Neural crest cell (in vitro differentiated cells): ENCODE data around the gene CENPP. TPM values are rescaled to one million over a fixed set of nuclear protein-coding genes. Genes with fewer than 3 reads are reported as not detected.

Experiments
- DNase-seq: peaks from one replicate; pipeline ENCODE4 v3.0.0; 2021; ENCODE audit warnings: low read depth, mixed read lengths, low spot score
- H3K27ac Mint-ChIP-seq: one replicate; pipeline ENCODE4 v1.8.0; 2021; ENCODE audit warnings: mild to moderate bottlenecking, mixed read lengths; ENCODE audit not compliant: unreplicated experiment
- H3K27me3 Mint-ChIP-seq: 2 replicates; pipeline ENCODE4 v1.8.0; 2021; ENCODE audit warnings: low read depth, mild to moderate bottlenecking, mixed read lengths
- H3K36me3 Mint-ChIP-seq: 2 replicates; pipeline ENCODE4 v1.8.0; 2021; ENCODE audit warnings: low read depth, mild to moderate bottlenecking, mixed read lengths
- H3K4me1 Mint-ChIP-seq: 2 replicates; pipeline ENCODE4 v1.8.0; 2021; ENCODE audit warnings: mixed read lengths
- H3K4me3 Mint-ChIP-seq: one replicate; pipeline ENCODE4 v1.8.0; 2021; ENCODE audit warnings: mild to moderate bottlenecking, mixed read lengths
- H3K9me3 Mint-ChIP-seq: 2 replicates; pipeline ENCODE4 v1.8.0; 2021; ENCODE audit warnings: mixed read lengths
- CTCF ChIP-seq: fragments of 200-600 bp; sonication (generic); conservative IDR thresholded peaks from 2 replicates; pipeline ENCODE4 v1.5.0; 2021; ENCODE audit warnings: antibody characterized with exemption, mild to moderate bottlenecking
- total RNA-seq: library from RNA; stranded (reverse); gene quantifications from 2 replicates; pipeline ENCODE4 v1.2.1, GENCODE V29; 2021

CENPP gene
- total RNA-seq, 1 donor from 2014 or later, result 15.7 TPM

GRCh38 chr9:92608241-92608908, 282.6 kb downstream of the CENPP start:
- no peak for DNase-seq
- Mint-ChIP-seq H3K27ac (peak overlapping the region; percentile 1), H3K36me3 (peaks cover 16% of the 10 kb centered on the region), H3K27me3 (no peaks in the 10 kb centered on the region), H3K9me3 (peaks cover 5% of the 10 kb centered on the region), H3K4me1 (peaks cover 13% of the 10 kb centered on the region), H3K4me3 (no peak overlapping the region)
- TF ChIP-seq CTCF, result no peak

- Mint-ChIP-seq H3K36me3 (peaks cover 12% of the 10 kb centered on the region), H3K4me1 (peaks cover 12% of the 10 kb centered on the region), H3K27me3 (no peaks in the 10 kb centered on the region), H3K27ac (peak overlapping the region; percentile 94), H3K9me3 (peaks cover 5% of the 10 kb centered on the region), H3K4me3 (no peak overlapping the region)
- DNase-seq, result no peak
- TF ChIP-seq CTCF, result no peak
Observed at GRCh38 chr9:92608909-92609445, 283.2 kb downstream of the CENPP start.

- no peak for TF ChIP-seq CTCF
- H3K9me3 Mint-ChIP-seq, result no peaks in the 10 kb centered on the region
- H3K27me3 Mint-ChIP-seq, result no peaks in the 10 kb centered on the region
- no peak overlapping the region for H3K4me3 Mint-ChIP-seq
- H3K36me3 Mint-ChIP-seq, result peaks cover 9% of the 10 kb centered on the region
- H3K27ac Mint-ChIP-seq, result no peak overlapping the region
- peaks cover 12% of the 10 kb centered on the region for H3K4me1 Mint-ChIP-seq
- DNase-seq, result no peak
Observed at GRCh38 chr9:92610470-92611420, 285.0 kb downstream of the CENPP start.

GRCh38 chr9:92611621-92612285, 286.0 kb downstream of the CENPP start:
- Mint-ChIP-seq H3K27me3 (no peaks in the 10 kb centered on the region), H3K36me3 (peaks cover 10% of the 10 kb centered on the region), H3K27ac (peak overlapping the region; percentile 64), H3K9me3 (no peaks in the 10 kb centered on the region), H3K4me3 (no peak overlapping the region), H3K4me1 (peaks cover 12% of the 10 kb centered on the region)
- DNase-seq, result no peak
- TF ChIP-seq CTCF, result no peak

GRCh38 chr9:92612292-92612691, 286.5 kb downstream of the CENPP start:
- Mint-ChIP-seq H3K27me3 (no peaks in the 10 kb centered on the region), H3K9me3 (no peaks in the 10 kb centered on the region), H3K4me3 (no peak overlapping the region), H3K4me1 (peaks cover 12% of the 10 kb centered on the region), H3K36me3 (peaks cover 10% of the 10 kb centered on the region), H3K27ac (peak overlapping the region; percentile 44)
- no peak for TF ChIP-seq CTCF
- no peak for DNase-seq
